GM18868 (cell line): ENCODE results near the gene GPR173.
A peak's percentile ranks its signal among the peaks of the same experiment; 100 is the strongest.

Source experiments
- ATAC-seq: cut with Tn5 transposase; IDR thresholded peaks from one replicate; pipeline ENCODE4 v1.9.1; 2021; ENCODE audit warnings: mild to moderate bottlenecking, moderate library complexity; ENCODE audit not compliant: unreplicated experiment

GPR173 gene

DNA sequence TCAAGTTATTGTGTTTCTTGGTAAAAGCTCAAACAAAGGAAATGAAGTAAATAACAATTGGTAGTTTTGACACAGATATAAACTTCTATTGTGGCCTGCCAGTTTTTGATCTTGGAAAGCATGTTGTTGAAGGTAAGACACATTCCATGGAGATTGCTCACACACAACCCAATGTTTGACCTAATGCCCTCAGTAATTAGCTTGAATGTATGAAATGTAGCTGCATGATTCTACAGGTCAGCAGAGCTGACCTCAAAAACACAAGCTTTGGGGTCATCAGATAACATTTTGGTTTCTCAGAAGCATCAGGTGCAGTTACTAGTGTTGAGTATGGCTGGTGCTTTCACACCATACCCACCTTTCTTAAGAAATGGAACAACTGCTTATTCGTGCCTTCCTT, 16.5 kb downstream of the GPR173 start:
- ATAC-seq, result no peak

DNA sequence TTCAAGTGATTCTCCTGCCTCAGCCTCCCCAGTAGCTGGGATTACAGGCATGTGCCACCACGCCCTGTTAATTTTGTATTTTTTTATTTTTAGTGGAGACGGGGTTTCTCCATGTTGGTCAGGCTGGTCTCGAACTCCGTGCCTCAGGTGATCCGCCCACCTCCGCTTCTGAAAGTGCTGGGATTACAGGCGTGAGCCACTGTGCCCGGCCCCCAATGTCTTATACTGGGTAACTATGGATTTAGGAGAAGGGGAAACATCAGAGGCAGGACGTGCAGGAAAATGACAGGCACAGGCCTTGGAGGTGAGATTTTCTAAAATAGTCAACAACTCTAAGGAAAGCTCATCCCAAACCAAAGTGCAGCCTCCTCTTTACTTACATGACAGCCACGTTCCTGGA, 22.5 kb downstream of the GPR173 start:
- no peak for ATAC-seq

DNA sequence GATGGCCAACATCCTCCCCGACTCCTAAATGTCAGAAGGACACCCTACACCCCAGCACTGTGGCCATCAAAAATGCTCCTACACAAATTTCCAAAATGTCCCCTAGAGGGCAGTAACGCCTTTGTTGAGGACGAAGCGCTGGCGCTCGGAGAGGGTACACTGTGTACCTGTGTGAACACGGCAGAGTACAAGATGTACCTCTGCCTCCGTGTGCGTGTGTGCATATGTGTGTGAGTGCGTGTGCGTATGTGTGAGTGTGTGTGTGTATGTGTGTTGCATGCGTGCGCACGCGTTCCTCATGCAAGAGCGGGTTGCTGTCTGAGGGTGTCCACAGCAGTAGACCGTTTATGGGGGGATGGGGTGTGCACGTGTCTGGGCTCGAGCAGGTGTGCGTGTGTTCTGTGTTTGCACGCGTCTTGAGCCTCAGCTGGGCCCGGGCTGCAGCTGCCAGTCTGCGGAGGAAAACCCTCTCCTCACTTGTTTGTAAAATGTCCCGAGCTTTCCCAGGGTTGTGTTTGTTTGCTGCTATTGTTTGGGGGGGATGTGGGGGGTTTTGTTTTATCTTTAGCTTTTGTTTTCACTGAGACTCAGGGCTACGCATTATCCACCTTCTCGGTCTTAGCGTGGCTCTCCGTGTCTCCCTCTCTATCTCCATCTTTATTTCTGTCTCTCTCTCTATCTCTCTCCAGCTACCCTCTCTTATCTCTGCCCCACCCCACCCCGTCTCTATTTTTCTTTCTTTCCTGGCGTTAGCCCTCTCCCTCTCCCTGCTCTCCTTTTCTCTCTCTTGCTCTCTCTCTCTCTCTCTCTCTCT, 23.2 kb downstream of the GPR173 start:
- ATAC-seq, result peak; percentile 87

DNA sequence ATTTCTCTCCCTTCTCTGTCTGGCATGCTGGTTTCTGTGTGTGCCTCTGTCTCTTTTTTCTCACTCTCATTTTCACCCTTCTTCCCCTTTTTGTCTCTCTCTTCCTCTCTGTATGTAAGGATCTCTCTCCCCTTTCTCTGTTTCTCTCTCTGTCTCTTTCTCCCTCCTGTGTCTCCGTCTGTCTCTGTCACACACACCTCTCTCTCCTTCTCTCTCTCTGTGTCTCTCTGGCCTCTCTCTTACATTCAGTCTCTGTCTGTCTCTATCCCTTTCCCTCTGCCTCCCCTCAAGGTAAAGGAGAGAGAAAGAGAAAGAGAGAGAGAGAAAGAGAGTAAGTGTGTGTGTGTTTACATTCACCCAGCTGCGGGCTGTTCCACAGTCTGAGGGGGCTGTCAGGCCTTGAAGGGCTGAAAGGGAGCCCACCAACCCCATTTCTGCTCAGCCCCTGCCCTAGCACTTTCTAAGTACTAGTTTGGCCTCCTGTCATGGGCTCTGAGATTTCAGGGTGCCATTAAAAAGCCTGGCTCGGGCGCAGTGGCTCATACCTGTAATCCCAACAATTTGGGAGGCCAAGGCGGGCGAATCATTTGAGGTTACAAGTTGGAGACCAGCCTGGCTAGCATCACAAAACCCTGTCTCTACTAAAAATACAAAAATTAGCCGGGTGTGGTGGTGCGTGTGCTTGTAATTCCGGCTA, 24.0 kb downstream of the GPR173 start:
- no peak for ATAC-seq

DNA sequence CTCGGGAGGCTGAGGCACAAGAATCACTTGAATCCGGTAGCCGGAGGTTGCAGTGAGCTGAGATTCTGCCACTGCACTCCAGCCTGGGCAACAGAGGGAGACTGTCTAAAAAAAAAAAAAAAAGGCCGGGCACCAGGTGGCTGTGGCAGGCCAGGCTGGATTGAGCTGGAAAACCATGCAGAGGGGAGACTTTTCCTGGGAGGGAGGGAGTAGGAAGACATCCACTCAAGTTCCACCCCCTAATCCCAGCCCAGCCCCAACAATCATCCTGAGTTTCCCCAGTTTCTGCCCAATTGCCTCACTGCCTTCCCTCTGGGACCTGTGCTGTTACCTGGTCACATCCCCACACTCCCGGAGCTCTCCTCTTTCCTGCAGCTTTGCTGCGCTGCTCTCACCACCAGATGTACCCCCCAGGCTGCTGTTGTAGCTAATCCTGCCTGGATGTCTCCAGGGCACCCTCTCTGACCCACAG, 24.6 kb downstream of the GPR173 start:
- ATAC-seq, result no peak

DNA sequence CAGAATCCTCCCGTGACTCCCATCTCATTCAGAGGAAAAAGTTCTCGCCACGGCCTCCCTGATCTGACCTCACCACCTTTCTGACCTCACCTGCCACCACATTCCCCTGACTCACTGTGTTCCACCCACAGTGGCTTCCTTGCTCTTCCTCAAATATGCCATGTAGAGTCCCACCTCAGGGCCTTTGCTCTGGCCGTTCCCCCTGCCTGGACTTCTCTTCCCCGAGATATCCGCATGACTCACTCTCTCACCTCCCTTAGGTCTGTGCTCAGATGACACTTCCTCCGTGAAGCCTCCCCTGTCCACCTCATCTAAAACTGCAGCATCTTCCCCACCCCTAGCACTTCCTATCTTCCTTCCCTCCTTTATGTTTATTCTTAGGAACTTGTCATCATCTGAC, 26.4 kb downstream of the GPR173 start:
- no peak for ATAC-seq

DNA sequence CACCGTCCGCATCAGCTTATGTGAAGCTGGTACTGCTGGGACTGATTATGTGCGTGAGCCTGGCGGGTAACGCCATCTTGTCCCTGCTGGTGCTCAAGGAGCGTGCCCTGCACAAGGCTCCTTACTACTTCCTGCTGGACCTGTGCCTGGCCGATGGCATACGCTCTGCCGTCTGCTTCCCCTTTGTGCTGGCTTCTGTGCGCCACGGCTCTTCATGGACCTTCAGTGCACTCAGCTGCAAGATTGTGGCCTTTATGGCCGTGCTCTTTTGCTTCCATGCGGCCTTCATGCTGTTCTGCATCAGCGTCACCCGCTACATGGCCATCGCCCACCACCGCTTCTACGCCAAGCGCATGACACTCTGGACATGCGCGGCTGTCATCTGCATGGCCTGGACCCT, 28.1 kb downstream of the GPR173 start:
- ATAC-seq, result no peak

DNA sequence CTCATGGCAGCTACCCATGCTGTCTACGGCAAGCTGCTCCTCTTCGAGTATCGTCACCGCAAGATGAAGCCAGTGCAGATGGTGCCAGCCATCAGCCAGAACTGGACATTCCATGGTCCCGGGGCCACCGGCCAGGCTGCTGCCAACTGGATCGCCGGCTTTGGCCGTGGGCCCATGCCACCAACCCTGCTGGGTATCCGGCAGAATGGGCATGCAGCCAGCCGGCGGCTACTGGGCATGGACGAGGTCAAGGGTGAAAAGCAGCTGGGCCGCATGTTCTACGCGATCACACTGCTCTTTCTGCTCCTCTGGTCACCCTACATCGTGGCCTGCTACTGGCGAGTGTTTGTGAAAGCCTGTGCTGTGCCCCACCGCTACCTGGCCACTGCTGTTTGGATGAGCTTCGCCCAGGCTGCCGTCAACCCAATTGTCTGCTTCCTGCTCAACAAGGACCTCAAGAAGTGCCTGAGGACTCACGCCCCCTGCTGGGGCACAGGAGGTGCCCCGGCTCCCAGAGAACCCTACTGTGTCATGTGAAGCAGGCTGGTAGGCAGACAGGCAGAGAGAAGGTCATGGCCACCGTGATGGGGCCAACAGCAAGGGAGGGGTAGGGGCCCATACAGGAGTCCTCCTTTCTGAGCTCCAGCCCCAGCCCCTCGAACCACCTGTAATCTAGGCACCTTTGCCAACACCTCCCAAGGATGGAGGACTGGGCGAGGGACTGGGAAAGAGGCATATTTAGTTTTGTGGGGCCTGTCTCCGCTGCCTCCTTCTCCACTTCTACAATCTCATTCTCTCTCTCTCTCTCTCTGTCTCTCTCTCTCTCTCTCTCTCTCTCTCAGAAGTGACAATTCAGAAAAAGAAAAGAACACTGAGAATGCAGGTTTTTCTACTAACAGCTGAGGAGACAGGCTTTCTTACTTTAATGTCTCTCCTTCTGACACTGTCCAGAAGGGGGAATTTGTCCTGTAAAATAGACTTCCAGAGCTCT, 28.9 kb downstream of the GPR173 start:
- no peak for ATAC-seq

DNA sequence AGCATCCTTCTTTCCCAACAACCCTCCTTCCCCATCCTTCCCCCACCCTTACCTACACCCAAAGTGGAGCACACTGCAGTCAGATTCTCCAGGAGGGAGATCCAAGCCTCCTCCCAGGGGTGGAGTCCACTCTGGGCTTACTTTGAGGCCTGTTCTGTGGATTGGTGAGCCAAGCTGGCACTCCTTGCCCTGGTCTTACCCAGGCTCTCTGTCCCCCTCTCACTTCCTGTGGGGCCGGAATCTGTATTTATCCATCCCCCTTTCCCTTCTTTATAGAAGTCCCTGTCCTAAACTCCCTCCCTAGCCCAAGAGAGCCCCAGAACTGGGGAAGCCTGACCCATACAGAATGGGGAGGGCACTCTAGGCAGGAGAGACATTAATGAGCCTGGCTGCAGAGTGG, 30.4 kb downstream of the GPR173 start:
- ATAC-seq, result no peak

DNA sequence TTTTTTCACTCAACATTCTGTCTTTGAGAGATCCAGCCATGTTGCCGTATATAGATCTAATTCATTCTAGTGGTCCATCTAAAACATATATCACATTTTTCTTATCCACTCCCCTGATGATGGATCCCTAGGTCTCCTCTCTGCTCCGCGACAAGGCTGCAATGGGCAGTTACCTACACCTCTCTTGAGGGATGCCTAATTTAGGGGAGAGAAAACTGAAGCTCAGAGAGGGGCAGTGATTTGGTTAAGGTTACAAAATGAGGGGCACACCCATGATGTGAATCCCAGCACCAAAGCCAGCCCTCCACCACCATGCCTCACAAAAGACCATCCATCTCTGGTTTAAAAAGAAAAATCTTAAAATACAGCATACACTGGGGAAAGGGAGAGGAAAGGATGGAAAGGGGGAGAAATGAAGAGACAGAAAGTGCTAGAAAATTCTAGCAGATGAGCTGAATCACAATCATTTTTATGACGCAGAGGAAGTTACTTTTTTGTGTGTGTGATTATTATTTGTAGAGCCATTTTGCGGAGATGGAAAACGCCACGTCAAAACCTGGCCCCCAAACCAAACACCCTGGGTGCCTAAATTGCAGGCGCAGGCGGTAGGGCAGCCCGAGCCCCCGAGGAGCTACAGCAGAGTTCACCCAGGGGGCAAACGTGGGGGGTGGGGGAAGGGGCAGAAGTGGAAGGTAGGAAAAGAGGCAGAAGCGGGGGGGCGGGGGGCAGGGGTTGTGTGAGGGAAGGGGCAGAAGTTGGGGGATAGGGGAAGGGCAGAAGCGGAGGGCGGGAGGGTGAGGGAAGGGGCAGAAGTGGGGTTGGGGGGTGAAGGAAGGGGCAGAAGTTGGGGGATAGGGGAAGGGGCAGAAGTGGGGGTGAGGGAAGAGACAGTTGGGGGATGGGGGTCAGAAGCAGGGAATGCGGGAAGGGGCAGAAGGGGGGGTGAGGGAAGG, 32.3 kb downstream of the GPR173 start:
- ATAC-seq, result no peak

DNA sequence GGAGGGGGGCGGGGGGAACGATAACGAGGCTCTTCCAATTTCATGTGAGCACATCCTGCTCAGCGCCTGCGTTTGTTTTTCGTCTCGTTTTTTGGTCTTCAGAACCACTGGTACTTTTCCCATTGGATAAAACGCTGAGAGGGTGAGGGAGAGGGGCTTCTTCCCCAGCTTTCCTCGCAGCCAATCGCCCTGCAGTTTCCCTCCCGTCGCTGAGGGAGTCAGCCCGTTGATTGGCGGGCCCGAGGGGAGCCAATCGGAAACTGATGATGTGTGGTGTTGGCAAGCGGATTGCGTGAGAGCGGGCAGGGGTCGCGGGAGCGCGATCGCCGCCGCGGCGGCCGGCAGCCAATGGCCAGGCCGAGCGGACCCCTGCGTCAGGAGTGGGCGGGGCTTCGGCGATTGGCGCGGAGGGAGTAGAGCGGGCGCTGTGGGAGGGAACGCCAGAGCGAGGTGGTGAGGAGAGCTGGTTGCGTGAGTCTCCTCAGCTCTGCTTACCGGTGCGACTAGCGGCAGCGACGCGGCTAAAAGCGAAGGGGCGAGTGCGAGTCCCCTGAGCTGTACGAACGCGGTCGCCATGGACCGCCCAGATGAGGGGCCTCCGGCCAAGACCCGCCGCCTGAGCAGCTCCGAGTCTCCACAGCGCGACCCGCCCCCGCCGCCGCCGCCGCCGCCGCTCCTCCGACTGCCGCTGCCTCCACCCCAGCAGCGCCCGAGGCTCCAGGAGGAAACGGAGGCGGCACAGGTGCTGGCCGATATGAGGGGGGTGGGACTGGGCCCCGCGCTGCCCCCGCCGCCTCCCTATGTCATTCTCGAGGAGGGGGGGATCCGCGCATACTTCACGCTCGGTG, 33.6 kb downstream of the GPR173 start, which contains the start of gene TSPYL2:
Gene TSPYL2, plus strand, starts transcription at position 443 of the 848 bp plus-strand sequence. Its CDS starts 132 bp downstream, at position 575.
- ATAC-seq, result peak; percentile 93

DNA sequence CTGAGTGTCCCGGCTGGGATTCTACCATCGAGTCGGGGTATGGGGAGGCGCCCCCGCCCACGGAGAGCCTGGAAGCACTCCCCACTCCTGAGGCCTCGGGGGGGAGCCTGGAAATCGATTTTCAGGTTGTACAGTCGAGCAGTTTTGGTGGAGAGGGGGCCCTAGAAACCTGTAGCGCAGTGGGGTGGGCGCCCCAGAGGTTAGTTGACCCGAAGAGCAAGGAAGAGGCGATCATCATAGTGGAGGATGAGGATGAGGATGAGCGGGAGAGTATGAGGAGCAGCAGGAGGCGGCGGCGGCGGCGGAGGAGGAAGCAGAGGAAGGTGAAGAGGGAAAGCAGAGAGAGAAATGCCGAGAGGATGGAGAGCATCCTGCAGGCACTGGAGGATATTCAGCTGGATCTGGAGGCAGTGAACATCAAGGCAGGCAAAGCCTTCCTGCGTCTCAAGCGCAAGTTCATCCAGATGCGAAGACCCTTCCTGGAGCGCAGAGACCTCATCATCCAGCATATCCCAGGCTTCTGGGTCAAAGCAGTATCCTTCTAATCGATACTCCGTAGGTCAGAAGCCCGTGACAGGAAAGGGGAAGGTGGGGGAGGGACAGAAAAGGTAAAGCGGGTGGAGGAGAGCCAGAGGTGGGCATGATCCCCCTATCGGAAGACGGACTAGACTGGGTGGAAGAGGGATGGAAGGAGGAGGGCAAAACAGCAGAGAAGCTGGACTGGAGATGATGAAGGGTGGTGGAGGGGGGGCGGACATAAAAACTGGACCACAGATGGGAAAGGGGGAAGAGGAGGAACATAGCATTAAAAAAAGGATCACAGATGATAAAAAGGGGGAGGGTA, 34.4 kb downstream of the GPR173 start:
- ATAC-seq, result no peak

DNA sequence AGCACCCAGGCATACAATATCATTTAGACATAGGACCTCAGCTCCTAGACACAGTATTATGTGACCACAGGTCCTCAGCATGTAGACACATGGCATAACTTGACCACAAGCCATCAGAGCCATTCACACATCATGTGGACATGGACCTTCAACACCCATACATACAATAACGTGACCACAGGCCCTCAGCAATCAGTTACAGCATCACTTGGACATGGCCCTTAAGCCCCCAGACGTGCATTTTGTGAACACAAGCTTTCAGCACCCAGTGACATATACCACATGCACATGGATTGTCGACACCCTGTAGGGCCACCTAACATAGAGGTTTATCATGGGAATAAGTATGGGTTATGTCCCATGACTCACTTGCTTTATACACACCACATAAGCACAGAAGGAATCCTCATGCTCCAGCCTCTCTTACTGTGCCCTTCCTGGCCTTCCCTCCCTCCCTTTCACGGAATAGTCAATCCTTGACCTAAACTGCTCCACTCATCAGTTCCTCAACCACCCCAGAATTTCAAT, 35.5 kb downstream of the GPR173 start:
- ATAC-seq, result no peak

DNA sequence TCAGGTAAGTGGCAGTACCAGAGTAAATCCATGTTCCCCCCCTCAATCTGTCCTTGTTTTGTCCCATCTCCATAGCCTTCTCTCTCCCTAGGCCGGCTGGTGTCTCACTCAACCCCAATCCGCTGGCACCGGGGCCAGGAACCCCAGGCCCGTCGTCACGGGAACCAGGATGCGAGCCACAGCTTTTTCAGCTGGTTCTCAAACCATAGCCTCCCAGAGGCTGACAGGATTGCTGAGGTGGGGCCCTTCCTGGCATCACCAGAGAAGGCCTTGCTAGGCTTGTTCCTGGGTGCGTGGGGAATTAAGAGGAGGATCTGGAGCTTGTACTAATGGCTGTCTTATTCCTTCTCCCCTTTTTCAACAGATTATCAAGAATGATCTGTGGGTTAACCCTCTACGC, 36.3 kb downstream of the GPR173 start:
- ATAC-seq, result no peak

DNA sequence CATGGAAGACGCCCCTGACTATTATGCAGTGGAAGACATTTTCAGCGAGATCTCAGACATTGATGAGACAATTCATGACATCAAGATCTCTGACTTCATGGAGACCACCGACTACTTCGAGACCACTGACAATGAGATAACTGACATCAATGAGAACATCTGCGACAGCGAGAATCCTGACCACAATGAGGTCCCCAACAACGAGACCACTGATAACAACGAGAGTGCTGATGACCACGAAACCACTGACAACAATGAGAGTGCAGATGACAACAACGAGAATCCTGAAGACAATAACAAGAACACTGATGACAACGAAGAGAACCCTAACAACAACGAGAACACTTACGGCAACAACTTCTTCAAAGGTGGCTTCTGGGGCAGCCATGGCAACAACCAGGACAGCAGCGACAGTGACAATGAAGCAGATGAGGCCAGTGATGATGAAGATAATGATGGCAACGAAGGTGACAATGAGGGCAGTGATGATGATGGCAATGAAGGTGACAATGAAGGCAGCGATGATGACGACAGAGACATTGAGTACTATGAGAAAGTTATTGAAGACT, 37.2 kb downstream of the GPR173 start:
- no peak for ATAC-seq

DNA sequence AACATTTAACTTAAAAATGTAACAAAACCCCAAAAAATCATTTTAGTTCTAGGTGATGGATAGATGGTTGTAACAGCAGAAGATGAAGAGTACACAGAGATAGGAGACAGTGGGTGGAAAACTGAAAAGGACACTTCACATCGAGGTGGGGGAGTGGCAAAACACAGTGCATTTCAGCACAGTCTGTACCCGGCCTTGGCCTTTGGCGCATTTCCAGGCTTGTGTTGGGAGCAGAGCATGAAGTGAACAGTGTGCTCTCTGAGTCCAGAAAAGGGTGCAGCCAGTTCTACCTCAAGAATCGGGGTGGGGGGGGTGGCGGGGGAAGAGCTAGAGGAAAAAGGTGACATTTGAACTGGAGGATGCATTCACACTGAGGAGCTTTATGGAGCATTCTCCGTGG, 37.9 kb downstream of the GPR173 start:
- no peak for ATAC-seq

DNA sequence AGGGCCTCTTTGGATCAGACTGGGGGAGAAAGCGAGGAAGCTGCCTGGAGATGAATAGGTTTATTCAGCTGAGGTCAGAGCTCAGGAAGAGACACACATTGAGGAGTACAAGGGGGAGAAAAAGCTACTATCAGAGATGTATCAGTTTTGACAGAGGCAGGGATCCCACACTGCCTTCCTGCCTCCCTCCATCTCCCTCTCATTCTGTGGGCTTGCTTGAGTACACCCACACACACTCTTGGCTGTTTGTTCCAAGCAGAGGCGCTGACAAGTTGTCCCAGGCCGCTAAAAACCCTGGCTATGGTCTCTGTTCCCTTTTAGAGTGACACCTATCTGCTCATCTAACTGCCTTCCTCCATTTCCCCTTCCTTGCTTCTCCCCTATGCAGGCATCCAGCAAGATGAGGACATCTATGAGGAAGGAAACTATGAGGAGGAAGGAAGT, 38.8 kb downstream of the GPR173 start:
- no peak for ATAC-seq
